ENCODE measurements around the gene RSKR. TPM values are rescaled to one million over a fixed set of nuclear protein-coding genes. Genes with fewer than 3 reads are reported as not detected.
A peak's percentile ranks its signal among the peaks of the same experiment; 100 is the strongest.

The RSKR gene
- total RNA-seq, 1 experiment from 2014 or later, result 25.8 TPM

DNA sequence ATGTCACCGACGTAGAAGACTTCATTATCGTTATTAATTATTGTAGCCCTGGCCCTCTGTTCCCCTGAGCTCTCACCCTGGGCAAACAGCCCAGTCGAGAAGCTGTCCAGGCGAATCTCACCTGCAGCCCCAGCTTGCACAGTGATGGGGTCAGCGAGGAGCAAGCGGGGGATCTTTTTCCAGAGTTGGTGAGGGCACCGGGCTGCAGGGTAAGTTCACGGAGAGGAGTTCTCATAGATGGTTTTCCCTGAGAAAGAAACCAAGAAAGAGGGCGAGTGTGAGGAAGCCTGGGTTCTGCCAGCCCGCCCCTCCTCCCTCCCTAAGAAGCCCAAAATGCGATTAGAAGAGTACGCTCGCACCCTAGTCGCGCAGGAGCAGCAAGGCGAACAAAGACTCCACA is 15.6 kb downstream of the RSKR start:
- peak overlapping the region; percentile 84 for H3K9ac ChIP-seq (ENCODE audit: extremely low read depth, insufficient read length, low read length)
- Mint-ChIP-seq H3K27ac (peak overlapping the region; percentile 98 to 99 (median 99)), H3K4me3 (peak overlapping the region; percentile 94 to 97), H3K4me1 (peaks cover 16 to 17% of the 10 kb centered on the region in 2 experiments), H3K9me3 (no peaks in the 10 kb centered on the region; a peak in 1 of 5 replicates), H3K36me3 (ENCODE audit: insufficient read depth in 1 of 3, low read depth in 3 of 3) (peaks cover 6 to 23% (median 22%) of the 10 kb centered on the region in 3 experiments; a peak in 6 of 7 replicates), H3K27me3 (ENCODE audit: low read depth) (no peaks in the 10 kb centered on the region)
- peak overlapping the region; percentile 79 for H3K14ac ChIP-seq (ENCODE audit: insufficient read depth, low read length)
- WGBS (ENCODE audit: extremely low coverage, insufficient read length, low lambda C conversion rate), result no CpG with 5 or more reads among the region's 17 CpGs
- H2BK5ac ChIP-seq (ENCODE audit: insufficient read length, low read length), result no peak overlapping the region
- H4K91ac ChIP-seq (ENCODE audit: insufficient read length, low read depth, low read length), result no peak overlapping the region
- H3K27ac ChIP-seq (ENCODE audit: insufficient read length, low read depth, low read length), result no peak overlapping the region
- H2BK12ac ChIP-seq (ENCODE audit: insufficient read length, low read depth, low read length), result no peak overlapping the region
- H3K23ac ChIP-seq (ENCODE audit: insufficient read length, low read depth, low read length), result no peak overlapping the region
- H3K79me1 ChIP-seq (ENCODE audit: insufficient read depth, low read depth, low read length, poor library complexity, severe bottlenecking), result no peaks in the 10 kb centered on the region
- no peak overlapping the region for H2BK120ac ChIP-seq (ENCODE audit: low read depth, low read length, poor library complexity, severe bottlenecking)
- no peak overlapping the region for H3K18ac ChIP-seq (ENCODE audit: insufficient read length, low read depth, low read length)
- DNase-seq, result no peak
- no peaks in the 10 kb centered on the region; the same call in 1 of the 2 replicates for H3K79me2 ChIP-seq (ENCODE audit: insufficient read depth, low read length)
- peak overlapping the region; percentile 74 for H3K4me2 ChIP-seq (ENCODE audit: insufficient read depth, insufficient read length, low read length)
- H3K9me3 ChIP-seq (ENCODE audit: control insufficient read depth, low read depth, low read length), result no peaks in the 10 kb centered on the region
- no peak overlapping the region for H3K4ac ChIP-seq (ENCODE audit: low read depth, low read length)
- H3T11ph ChIP-seq (ENCODE audit: low read length), result no peak overlapping the region
- H2AFZ ChIP-seq (ENCODE audit: low read length), result no peak overlapping the region
- no peak overlapping the region for H4K5ac ChIP-seq (ENCODE audit: insufficient read length, low read depth, low read length)
- TF ChIP-seq, protein P1, sequence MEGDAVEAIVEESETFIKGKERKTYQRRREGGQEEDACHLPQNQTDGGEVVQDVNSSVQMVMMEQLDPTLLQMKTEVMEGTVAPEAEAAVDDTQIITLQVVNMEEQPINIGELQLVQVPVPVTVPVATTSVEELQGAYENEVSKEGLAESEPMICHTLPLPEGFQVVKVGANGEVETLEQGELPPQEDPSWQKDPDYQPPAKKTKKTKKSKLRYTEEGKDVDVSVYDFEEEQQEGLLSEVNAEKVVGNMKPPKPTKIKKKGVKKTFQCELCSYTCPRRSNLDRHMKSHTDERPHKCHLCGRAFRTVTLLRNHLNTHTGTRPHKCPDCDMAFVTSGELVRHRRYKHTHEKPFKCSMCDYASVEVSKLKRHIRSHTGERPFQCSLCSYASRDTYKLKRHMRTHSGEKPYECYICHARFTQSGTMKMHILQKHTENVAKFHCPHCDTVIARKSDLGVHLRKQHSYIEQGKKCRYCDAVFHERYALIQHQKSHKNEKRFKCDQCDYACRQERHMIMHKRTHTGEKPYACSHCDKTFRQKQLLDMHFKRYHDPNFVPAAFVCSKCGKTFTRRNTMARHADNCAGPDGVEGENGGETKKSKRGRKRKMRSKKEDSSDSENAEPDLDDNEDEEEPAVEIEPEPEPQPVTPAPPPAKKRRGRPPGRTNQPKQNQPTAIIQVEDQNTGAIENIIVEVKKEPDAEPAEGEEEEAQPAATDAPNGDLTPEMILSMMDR (conservative IDR thresholded peaks at IDR 0.05), result no peak
- no peak overlapping the region for H2AK5ac ChIP-seq (ENCODE audit: insufficient read length, low read length)
- no peak overlapping the region for H4K8ac ChIP-seq (replicated peaks; ENCODE audit: insufficient read length, low read depth, low read length)
- H3K23me2 ChIP-seq (ENCODE audit: insufficient read length, low read depth, low read length, poor library complexity, severe bottlenecking), result peaks cover 12% of the 10 kb centered on the region
- H2BK20ac ChIP-seq (ENCODE audit: low read depth, low read length, poor library complexity, severe bottlenecking), result no peak overlapping the region
- no peaks in the 10 kb centered on the region for H3K27me3 ChIP-seq (ENCODE audit: insufficient read depth, low read length)
- H4K20me1 ChIP-seq (ENCODE audit: control insufficient read depth, insufficient read depth, insufficient read length), result no peaks in the 10 kb centered on the region
- no peaks in the 10 kb centered on the region for H3K4me1 ChIP-seq (ENCODE audit: insufficient read depth, low read length)
- no peak overlapping the region for H3K56ac ChIP-seq (ENCODE audit: insufficient read length, low read depth, low read length)
- H2BK15ac ChIP-seq (ENCODE audit: low read depth, low read length), result no peak overlapping the region
